Naive B cell (primary cell): ENCODE results near the gene GPR32. TPM values are rescaled to one million over a fixed set of nuclear protein-coding genes. Genes with fewer than 3 reads are reported as not detected.
"Not testable (repeated sequence)": the region's sequence is repeated elsewhere in the genome, so short reads cannot be mapped to it uniquely, and the experiment has no call there.

Experiments
- ATAC-seq, 2 donors: fragments of 150-1000 bp; cut with Tn5 transposase; 2 replicates each; pipeline ENCODE4 v1.10.0; 2021; ENCODE audit warnings: low read depth in 2 of 2, mild to moderate bottlenecking in 2 of 2, moderate library complexity in 2 of 2
- DNase-seq: peaks from one replicate; pipeline ENCODE4 v3.0.0; 2022
- H3K27ac Mint-ChIP-seq, 6 donors: one replicate each; pipeline ENCODE4 v1.8.0; 2020 to 2022; ENCODE audit warnings: mild to moderate bottlenecking in 6 of 6, mixed read lengths in 6 of 6, moderate library complexity in 5 of 6, inconsistent platforms in 2 of 6
- H3K27me3 Mint-ChIP-seq, 3 donors: one replicate each; pipeline ENCODE4 v1.8.0; 2021 to 2022; ENCODE audit warnings: mixed read lengths in 3 of 3, mild to moderate bottlenecking in 1 of 3
- H3K36me3 Mint-ChIP-seq, 2 donors: one replicate each; pipeline ENCODE4 v1.8.0; 2020 to 2022; ENCODE audit warnings: mixed read lengths in 2 of 2, inconsistent platforms in 1 of 2, mild to moderate bottlenecking in 1 of 2
- H3K4me1 Mint-ChIP-seq, 3 donors: one replicate each; pipeline ENCODE4 v1.8.0; 2020 to 2022; ENCODE audit warnings: mixed read lengths in 3 of 3, inconsistent platforms in 1 of 3, mild to moderate bottlenecking in 1 of 3, moderate library complexity in 1 of 3
- H3K4me3 Mint-ChIP-seq, 8 donors: one replicate each; pipeline ENCODE4 v1.8.0; 2020 to 2022; ENCODE audit warnings: mild to moderate bottlenecking in 8 of 8, mixed read lengths in 8 of 8, moderate library complexity in 8 of 8, inconsistent platforms in 2 of 8
- H3K9me3 Mint-ChIP-seq, 7 donors: one replicate each; pipeline ENCODE4 v1.8.0; 2020 to 2022; ENCODE audit warnings: mixed read lengths in 7 of 7, mild to moderate bottlenecking in 5 of 7, inconsistent platforms in 2 of 7, moderate library complexity in 1 of 7
- polyA plus RNA-seq, 6 donors: library from polyadenylated mRNA; unstranded; fragments of 300-500 nt; fragmentation: Illumina TruSeq; gene quantifications; one replicate each; pipeline ENCODE4 v1.2.3, GENCODE V29; 2021; ENCODE audit warnings: low read depth in 6 of 6

GPR32 gene
- polyA plus RNA-seq, 6 donors from 2014 or later = not detected

DNA sequence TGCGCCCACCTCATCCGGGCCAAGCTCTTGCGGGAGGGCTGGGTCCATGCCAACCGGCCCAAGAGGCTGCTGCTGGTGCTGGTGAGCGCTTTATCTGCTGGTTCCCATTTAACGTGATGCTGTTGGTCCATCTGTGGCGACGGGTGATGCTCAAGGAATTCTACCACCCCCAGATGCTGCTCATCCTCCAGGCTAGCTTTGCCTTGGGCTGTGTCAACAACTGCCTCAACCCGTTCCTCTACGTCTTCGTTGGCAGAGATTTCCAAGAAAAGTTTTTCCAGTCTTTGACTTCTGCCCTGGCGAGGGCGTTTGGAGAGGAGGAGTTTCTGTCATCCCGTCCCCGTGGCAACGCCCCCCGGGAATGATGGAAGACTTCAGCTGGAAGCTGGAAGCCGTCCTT, 11.2 kb upstream of the GPR32 start:
- DNase-seq, H3K27ac Mint-ChIP-seq, H3K4me1 Mint-ChIP-seq, ATAC-seq, H3K9me3 Mint-ChIP-seq, H3K36me3 Mint-ChIP-seq, H3K4me3 Mint-ChIP-seq: not testable (repeated sequence)
- H3K27me3 Mint-ChIP-seq = peaks cover 9 to 35% (median 30%) of the 10 kb centered on the region in 3 donors

GRCh38 chr19:50759886-50760285, 10.4 kb upstream of the GPR32 start:
- H3K9me3 Mint-ChIP-seq = peaks cover 0 to 7% (median 3%) of the 10 kb centered on the region in 7 donors
- DNase-seq (no peak), ATAC-seq (no peak)
- no peak overlapping the region for H3K27ac Mint-ChIP-seq
- H3K4me3 Mint-ChIP-seq = no peak overlapping the region
- H3K4me1 Mint-ChIP-seq = no peaks in the 10 kb centered on the region
- H3K27me3 Mint-ChIP-seq = peaks cover 7 to 37% (median 26%) of the 10 kb centered on the region in 3 donors
- H3K36me3 Mint-ChIP-seq = no peaks in the 10 kb centered on the region

DNA sequence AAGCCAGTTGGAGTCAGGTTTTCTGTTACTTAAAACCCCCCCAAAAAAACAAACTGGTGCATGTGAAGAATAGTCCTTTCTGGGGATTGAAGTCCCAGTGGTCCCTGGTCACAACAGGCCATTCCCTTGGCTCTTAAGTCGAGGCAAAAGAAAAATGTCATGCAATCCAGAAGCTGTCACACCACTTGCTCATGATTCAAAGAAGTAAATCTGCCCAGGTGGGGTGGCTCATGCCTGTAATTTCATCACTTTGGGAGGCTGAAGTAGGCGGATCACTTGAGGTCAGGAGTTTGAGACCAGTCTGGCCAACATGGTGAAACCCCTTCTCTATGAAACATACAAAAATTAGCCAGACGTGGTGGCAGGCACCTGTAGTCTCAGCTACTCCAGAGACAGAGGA, 8.8 kb upstream of the GPR32 start:
- not testable (repeated sequence) for H3K36me3 Mint-ChIP-seq, ATAC-seq, H3K27ac Mint-ChIP-seq, H3K9me3 Mint-ChIP-seq, DNase-seq, H3K4me1 Mint-ChIP-seq, H3K4me3 Mint-ChIP-seq
- H3K27me3 Mint-ChIP-seq = peaks cover 3 to 34% (median 29%) of the 10 kb centered on the region in 3 donors

DNA sequence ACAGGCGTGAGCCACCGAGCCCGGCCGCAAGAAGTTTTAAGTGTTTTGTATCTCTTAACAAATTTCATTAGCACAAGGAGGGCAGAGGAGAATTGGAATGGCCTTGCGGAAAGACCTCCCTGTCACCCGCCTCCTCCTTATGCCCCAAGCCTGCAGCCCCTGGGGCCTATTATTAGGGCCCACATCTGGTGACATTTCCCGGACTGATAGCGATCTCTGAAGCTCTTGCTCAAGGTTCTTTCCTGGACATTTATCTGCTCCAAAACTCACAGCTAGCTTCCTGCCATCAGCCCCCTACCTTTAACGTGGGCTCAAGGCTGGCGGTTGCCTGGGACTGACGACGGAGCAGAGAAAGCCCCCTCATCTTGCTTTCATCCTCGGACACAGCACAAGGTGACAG, 6.7 kb upstream of the GPR32 start:
- not testable (repeated sequence) for ATAC-seq, H3K27ac Mint-ChIP-seq, H3K36me3 Mint-ChIP-seq, H3K9me3 Mint-ChIP-seq, H3K4me1 Mint-ChIP-seq, H3K4me3 Mint-ChIP-seq, DNase-seq
- H3K27me3 Mint-ChIP-seq = peaks cover 8 to 37% (median 35%) of the 10 kb centered on the region in 3 donors

GRCh38 chr19:50764409-50764808, 5.9 kb upstream of the GPR32 start:
- peaks cover 0 to 7% (median 5%) of the 10 kb centered on the region in 7 donors for H3K9me3 Mint-ChIP-seq
- H3K27me3 Mint-ChIP-seq = peaks cover 8 to 36% (median 33%) of the 10 kb centered on the region in 3 donors
- DNase-seq (no peak), ATAC-seq (no peak)
- H3K36me3 Mint-ChIP-seq = no peaks in the 10 kb centered on the region
- H3K27ac Mint-ChIP-seq = no peak overlapping the region
- H3K4me3 Mint-ChIP-seq = no peak overlapping the region
- H3K4me1 Mint-ChIP-seq = no peaks in the 10 kb centered on the region

DNA sequence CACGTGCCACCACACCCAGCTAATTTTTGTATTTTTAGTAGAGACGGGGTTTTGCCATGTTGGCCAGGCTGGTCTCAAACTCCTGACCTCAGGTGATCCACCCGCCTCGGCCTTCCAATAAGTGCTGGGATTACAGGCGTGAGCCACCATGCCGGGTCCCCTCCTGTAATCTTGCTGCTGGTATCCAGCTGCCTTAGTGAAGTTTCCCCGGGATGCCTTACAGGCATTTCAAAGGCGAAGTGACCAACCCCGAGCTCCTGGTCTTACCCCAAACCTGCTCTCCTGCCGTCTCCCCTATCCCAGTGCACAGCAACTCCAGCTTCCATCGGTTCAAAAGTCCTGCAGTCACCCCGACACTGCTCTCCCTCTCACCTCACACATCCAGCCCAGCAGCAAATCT, 3.5 kb upstream of the GPR32 start:
- not testable (repeated sequence) for H3K4me3 Mint-ChIP-seq, ATAC-seq, DNase-seq, H3K4me1 Mint-ChIP-seq, H3K36me3 Mint-ChIP-seq, H3K9me3 Mint-ChIP-seq, H3K27ac Mint-ChIP-seq
- peaks cover 9 to 46% (median 43%) of the 10 kb centered on the region in 3 donors for H3K27me3 Mint-ChIP-seq

- H3K4me1 Mint-ChIP-seq, H3K9me3 Mint-ChIP-seq, H3K36me3 Mint-ChIP-seq, DNase-seq, ATAC-seq, H3K4me3 Mint-ChIP-seq: not testable (repeated sequence)
- peak overlapping the region in 1 of 6 donors; percentile 81 for H3K27ac Mint-ChIP-seq
- peaks cover 9 to 47% (median 43%) of the 10 kb centered on the region in 3 donors for H3K27me3 Mint-ChIP-seq
Measured at GRCh38 chr19:50767263-50767662, 3.0 kb upstream of the GPR32 start.

GRCh38 chr19:50768277-50768676, 2.0 kb upstream of the GPR32 start:
- ATAC-seq (no peak), DNase-seq (no peak)
- Mint-ChIP-seq H3K27ac (peak overlapping the region in 2 of 6 donors; percentile 28 to 86), H3K27me3 (peaks cover 9 to 48% (median 43%) of the 10 kb centered on the region in 3 donors), H3K36me3 (no peaks in the 10 kb centered on the region), H3K4me1 (no peaks in the 10 kb centered on the region), H3K9me3 (peaks cover 0 to 2% (median 0%) of the 10 kb centered on the region in 7 donors), H3K4me3 (no peak overlapping the region)

DNA sequence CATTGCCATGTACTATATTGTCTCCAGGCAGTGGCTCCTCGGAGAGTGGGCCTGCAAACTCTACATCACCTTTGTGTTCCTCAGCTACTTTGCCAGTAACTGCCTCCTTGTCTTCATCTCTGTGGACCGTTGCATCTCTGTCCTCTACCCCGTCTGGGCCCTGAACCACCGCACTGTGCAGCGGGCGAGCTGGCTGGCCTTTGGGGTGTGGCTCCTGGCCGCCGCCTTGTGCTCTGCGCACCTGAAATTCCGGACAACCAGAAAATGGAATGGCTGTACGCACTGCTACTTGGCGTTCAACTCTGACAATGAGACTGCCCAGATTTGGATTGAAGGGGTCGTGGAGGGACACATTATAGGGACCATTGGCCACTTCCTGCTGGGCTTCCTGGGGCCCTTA, 624 bp downstream of the GPR32 start:
- H3K27me3 Mint-ChIP-seq = peaks cover 16 to 61% (median 40%) of the 10 kb centered on the region in 3 donors
- DNase-seq = no peak
- no peak for ATAC-seq
- H3K4me3 Mint-ChIP-seq = no peak overlapping the region
- no peaks in the 10 kb centered on the region for H3K4me1 Mint-ChIP-seq
- H3K9me3 Mint-ChIP-seq = peaks cover 0 to 3% (median 0%) of the 10 kb centered on the region in 7 donors
- no peaks in the 10 kb centered on the region for H3K36me3 Mint-ChIP-seq
- H3K27ac Mint-ChIP-seq = peak overlapping the region in 1 of 6 donors; percentile 70

DNA sequence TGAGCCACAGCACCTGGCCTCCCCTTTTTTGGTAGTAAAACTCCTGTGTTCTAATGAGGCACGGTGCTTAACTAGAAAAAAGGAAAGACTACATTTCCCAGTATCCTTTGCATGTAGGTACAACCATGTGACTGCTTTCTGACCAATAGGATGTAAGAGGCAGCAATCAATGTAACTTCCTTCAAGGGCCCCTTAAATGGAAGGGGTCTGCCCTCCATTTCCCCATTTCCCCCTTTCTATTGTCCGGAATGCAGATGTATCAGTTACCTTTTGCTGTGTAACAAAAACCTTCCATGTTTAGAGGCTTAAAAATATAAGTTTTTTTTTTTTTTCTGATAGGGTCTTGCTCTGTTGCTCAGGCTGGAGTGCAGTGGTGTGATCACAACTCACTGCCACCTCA, 2.2 kb downstream of the GPR32 start:
- Mint-ChIP-seq H3K36me3 (no peaks in the 10 kb centered on the region), H3K9me3 (peaks cover 0 to 5% (median 1%) of the 10 kb centered on the region in 7 donors), H3K4me1 (no peaks in the 10 kb centered on the region), H3K27me3 (peaks cover 24 to 61% (median 34%) of the 10 kb centered on the region in 3 donors), H3K4me3 (no peak overlapping the region), H3K27ac (no peak overlapping the region)
- no peak for ATAC-seq
- no peak for DNase-seq

DNA sequence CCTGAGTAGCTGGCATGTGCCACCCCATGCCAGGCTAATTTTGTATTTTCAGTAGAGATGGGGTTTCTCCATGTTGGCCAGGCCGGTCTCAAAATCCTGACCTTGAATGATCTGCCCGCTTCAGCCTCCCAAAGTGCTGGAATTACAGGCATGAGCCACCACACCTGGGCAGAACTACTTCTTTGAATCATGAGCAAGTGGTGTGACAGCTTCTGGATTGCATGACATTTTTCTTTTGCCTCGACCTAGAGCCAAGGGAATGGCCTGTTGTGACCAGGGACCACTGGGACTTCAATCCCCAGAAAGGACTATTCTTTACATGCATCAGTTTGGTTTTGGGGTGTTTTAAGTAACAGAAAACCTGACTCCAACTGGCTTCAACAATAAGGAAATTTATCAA, 2.6 kb downstream of the GPR32 start:
- not testable (repeated sequence) for H3K27ac Mint-ChIP-seq, H3K9me3 Mint-ChIP-seq, ATAC-seq, DNase-seq, H3K36me3 Mint-ChIP-seq, H3K4me1 Mint-ChIP-seq, H3K4me3 Mint-ChIP-seq
- peaks cover 28 to 62% (median 34%) of the 10 kb centered on the region in 3 donors for H3K27me3 Mint-ChIP-seq

DNA sequence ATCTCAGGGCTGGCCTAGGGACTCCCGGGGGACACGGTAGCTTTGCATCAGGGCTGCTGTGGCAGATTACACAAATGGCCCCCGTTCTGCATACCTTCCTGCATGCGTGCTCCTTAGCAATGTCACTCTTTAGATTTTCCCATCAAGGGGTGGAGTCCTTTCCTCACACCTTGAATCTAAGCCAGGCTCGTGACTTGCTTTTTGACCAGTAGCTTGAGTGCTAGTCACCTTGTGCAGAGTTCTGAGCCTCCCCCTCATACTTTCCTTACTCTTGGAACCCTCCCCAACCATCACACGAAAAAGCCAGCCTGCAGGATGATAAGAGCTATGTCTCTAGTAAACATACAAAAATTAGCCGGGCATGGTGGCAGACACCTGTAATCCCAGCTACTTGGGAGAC, 3.2 kb downstream of the GPR32 start:
- not testable (repeated sequence) for H3K4me3 Mint-ChIP-seq, DNase-seq, H3K4me1 Mint-ChIP-seq, H3K9me3 Mint-ChIP-seq, ATAC-seq, H3K27ac Mint-ChIP-seq, H3K36me3 Mint-ChIP-seq
- H3K27me3 Mint-ChIP-seq = peaks cover 29 to 62% (median 34%) of the 10 kb centered on the region in 3 donors

- Mint-ChIP-seq H3K4me1 (peaks cover 0 to 6% (median 5%) of the 10 kb centered on the region in 3 donors), H3K9me3 (peaks cover 0 to 6% (median 3%) of the 10 kb centered on the region in 7 donors), H3K4me3 (no peak overlapping the region), H3K27ac (no peak overlapping the region), H3K27me3 (peaks cover 45 to 81% (median 50%) of the 10 kb centered on the region in 3 donors), H3K36me3 (peaks cover 0 to 6% of the 10 kb centered on the region in 2 donors)
- DNase-seq (no peak), ATAC-seq (no peak)
Measured at GRCh38 chr19:50776131-50776530, 5.9 kb downstream of the GPR32 start.

DNA sequence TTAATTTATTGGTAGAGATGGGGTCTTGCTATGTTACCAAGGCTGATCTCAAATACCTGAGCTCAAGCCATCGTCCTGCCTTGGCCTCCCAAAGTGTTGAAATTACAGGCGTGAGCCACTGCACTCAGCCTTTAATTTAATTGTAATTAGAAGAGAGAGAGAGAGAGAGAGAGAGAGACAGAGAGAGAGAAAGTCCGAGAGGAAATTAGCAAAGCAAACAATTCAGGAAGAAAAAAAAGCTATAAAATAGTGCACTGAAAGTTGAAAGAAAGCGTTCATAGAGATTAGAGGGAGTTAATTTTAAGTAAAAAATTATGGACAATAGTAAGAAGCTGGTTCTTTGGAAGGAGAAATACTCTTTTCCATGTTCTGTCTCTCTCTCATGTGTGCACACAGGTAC, 7.0 kb downstream of the GPR32 start:
- no peak overlapping the region for H3K27ac Mint-ChIP-seq
- DNase-seq (no peak), ATAC-seq (no peak)
- H3K4me3 Mint-ChIP-seq = peak overlapping the region in 1 of 8 donors; percentile 65
- H3K9me3 Mint-ChIP-seq = peaks cover 0 to 6% (median 3%) of the 10 kb centered on the region in 7 donors
- peaks cover 0 to 6% of the 10 kb centered on the region in 2 donors for H3K36me3 Mint-ChIP-seq
- H3K4me1 Mint-ChIP-seq = peaks cover 0 to 6% (median 5%) of the 10 kb centered on the region in 3 donors
- peaks cover 45 to 84% (median 58%) of the 10 kb centered on the region in 3 donors for H3K27me3 Mint-ChIP-seq
